ENCODE measurements around the gene PRTFDC1. TPM values are rescaled to one million over a fixed set of nuclear protein-coding genes. Genes with fewer than 3 reads are reported as not detected.

The PRTFDC1 gene
- total and polyA plus RNA-seq, 2 of the 13 experiments (the other 11 are each of a cell fraction or from before 2014, with no cell fraction given) = not detected

DNA sequence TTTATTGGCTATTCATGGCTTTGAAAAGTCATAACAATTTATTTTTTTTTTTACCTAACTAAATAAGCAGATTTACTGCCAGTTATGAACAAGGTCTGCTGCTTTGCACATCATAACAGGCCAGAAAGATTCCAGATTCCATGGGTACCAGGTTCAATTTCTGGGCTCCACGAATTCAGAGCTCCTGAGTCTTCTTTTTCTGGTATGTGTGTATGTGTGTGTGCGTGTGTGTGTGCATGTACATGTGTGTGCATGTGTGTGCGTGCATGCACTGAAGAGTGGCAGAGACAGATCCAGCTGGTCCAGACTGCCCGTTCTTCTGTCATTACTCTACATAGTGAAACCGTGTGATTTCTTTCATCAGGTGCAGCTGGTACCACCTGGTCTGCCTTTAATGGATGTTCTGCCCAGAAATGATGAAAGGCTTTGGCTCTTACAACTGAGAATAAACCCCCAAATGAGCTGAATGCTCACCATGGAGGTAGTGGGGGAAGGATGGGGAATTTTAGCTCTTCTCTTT, 14.6 kb upstream of the PRTFDC1 start (continued):
- TF ChIP-seq, protein P1, sequence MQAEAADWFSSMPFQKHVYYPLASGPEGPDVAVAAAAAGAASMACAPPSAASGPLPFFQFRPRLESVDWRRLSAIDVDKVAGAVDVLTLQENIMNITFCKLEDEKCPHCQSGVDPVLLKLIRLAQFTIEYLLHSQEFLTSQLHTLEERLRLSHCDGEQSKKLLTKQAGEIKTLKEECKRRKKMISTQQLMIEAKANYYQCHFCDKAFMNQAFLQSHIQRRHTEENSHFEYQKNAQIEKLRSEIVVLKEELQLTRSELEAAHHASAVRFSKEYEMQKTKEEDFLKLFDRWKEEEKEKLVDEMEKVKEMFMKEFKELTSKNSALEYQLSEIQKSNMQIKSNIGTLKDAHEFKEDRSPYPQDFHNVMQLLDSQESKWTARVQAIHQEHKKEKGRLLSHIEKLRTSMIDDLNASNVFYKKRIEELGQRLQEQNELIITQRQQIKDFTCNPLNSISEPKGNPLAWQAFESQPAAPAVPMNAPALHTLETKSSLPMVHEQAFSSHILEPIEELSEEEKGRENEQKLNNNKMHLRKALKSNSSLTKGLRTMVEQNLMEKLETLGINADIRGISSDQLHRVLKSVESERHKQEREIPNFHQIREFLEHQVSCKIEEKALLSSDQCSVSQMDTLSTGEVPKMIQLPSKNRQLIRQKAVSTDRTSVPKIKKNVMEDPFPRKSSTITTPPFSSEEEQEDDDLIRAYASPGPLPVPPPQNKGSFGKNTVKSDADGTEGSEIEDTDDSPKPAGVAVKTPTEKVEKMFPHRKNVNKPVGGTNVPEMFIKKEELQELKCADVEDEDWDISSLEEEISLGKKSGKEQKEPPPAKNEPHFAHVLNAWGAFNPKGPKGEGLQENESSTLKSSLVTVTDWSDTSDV (CRISPR knock-in tag; IDR thresholded peaks at IDR 0.05) = no peak
- TF ChIP-seq, protein P2, sequence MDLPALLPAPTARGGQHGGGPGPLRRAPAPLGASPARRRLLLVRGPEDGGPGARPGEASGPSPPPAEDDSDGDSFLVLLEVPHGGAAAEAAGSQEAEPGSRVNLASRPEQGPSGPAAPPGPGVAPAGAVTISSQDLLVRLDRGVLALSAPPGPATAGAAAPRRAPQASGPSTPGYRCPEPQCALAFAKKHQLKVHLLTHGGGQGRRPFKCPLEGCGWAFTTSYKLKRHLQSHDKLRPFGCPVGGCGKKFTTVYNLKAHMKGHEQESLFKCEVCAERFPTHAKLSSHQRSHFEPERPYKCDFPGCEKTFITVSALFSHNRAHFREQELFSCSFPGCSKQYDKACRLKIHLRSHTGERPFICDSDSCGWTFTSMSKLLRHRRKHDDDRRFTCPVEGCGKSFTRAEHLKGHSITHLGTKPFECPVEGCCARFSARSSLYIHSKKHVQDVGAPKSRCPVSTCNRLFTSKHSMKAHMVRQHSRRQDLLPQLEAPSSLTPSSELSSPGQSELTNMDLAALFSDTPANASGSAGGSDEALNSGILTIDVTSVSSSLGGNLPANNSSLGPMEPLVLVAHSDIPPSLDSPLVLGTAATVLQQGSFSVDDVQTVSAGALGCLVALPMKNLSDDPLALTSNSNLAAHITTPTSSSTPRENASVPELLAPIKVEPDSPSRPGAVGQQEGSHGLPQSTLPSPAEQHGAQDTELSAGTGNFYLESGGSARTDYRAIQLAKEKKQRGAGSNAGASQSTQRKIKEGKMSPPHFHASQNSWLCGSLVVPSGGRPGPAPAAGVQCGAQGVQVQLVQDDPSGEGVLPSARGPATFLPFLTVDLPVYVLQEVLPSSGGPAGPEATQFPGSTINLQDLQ (CRISPR knock-in tag; IDR thresholded peaks at IDR 0.05) = no peak
- no peak for TF ChIP-seq ZSCAN30 (CRISPR knock-in tag; IDR thresholded peaks at IDR 0.05)
- no peak for TF ChIP-seq TCF12 (IDR thresholded peaks at IDR 0.05)
- no peak for TF ChIP-seq TCF12 (CRISPR knock-in tag; IDR thresholded peaks at IDR 0.05)
- no peak for TF ChIP-seq LCORL (IDR thresholded peaks at IDR 0.05)
- TF ChIP-seq LCORL (CRISPR knock-in tag; IDR thresholded peaks at IDR 0.05) = no peak
- TF ChIP-seq ISX (CRISPR knock-in tag; conservative IDR thresholded peaks at IDR 0.05) = no peak
- no peak for TF ChIP-seq ZNF441 (CRISPR knock-in tag; IDR thresholded peaks at IDR 0.05; ENCODE audit: borderline replicate concordance)
- TF ChIP-seq, protein P3, sequence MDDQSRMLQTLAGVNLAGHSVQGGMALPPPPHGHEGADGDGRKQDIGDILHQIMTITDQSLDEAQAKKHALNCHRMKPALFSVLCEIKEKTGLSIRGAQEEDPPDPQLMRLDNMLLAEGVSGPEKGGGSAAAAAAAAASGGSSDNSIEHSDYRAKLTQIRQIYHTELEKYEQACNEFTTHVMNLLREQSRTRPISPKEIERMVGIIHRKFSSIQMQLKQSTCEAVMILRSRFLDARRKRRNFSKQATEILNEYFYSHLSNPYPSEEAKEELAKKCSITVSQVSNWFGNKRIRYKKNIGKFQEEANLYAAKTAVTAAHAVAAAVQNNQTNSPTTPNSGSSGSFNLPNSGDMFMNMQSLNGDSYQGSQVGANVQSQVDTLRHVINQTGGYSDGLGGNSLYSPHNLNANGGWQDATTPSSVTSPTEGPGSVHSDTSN (CRISPR knock-in tag; IDR thresholded peaks at IDR 0.05; ENCODE audit: borderline replicate concordance) = no peak
- no peak for TF ChIP-seq MIER2 (CRISPR knock-in tag; IDR thresholded peaks at IDR 0.05)
- no peak for TF ChIP-seq KIAA2018 (CRISPR knock-in tag; IDR thresholded peaks at IDR 0.05; ENCODE audit: borderline replicate concordance)
- TF ChIP-seq, protein P4, sequence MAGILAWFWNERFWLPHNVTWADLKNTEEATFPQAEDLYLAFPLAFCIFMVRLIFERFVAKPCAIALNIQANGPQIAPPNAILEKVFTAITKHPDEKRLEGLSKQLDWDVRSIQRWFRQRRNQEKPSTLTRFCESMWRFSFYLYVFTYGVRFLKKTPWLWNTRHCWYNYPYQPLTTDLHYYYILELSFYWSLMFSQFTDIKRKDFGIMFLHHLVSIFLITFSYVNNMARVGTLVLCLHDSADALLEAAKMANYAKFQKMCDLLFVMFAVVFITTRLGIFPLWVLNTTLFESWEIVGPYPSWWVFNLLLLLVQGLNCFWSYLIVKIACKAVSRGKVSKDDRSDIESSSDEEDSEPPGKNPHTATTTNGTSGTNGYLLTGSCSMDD (CRISPR knock-in tag; IDR thresholded peaks at IDR 0.05) = no peak
- TF ChIP-seq ZFP36 (IDR thresholded peaks at IDR 0.05; ENCODE audit: borderline replicate concordance, low read depth, low read length, partially characterized antibody) = no peak
